GM23338 (cell line): ENCODE results near the gene LRCH4. TPM values are rescaled to one million over a fixed set of nuclear protein-coding genes. Genes with fewer than 3 reads are reported as not detected.

ENCODE experiments used
- ATAC-seq: fragments of 200-7000 bp; cut with Tn5 transposase; 3 replicates; pipeline ENCODE4 v1.9.1; 2020
- DNase-seq: peaks from one replicate; pipeline ENCODE4 v3.0.0-alpha.2; 2015; ENCODE audit warnings: low spot score
- H2AFZ ChIP-seq: fragments of 200-600 bp; sonication (generic); 2 replicates; pipeline ENCODE4 v1.8.0; 2016; ENCODE audit warnings: antibody characterized with exemption, mild to moderate bottlenecking, moderate library complexity
- H3F3A ChIP-seq: fragments of 200-600 bp; sonication (generic); replicated peaks from 2 replicates; pipeline ENCODE4 v1.8.0; 2017; ENCODE audit warnings: antibody characterized with exemption, mixed run types, low read depth
- H3K27ac ChIP-seq: fragments of 200-600 bp; sonication (generic); 2 replicates; pipeline ENCODE4 v1.6.1; 2016; ENCODE audit warnings: low read depth
- H3K27me3 ChIP-seq: fragments of 200-600 bp; sonication (generic); 2 replicates; pipeline ENCODE4 v1.8.0; 2016; ENCODE audit warnings: mild to moderate bottlenecking, mixed run types, moderate library complexity; ENCODE audit not compliant: insufficient read depth
- H3K36me3 ChIP-seq: fragments of 200-600 bp; sonication (generic); 2 replicates; pipeline ENCODE4 v1.8.0; 2016; ENCODE audit warnings: mild to moderate bottlenecking; ENCODE audit not compliant: insufficient read depth
- H3K4me1 ChIP-seq: fragments of 200-600 bp; sonication (generic); 2 replicates; pipeline ENCODE4 v1.8.0; 2016; ENCODE audit warnings: mild to moderate bottlenecking, moderate library complexity; ENCODE audit not compliant: insufficient read depth
- H3K4me2 ChIP-seq: fragments of 200-600 bp; sonication (generic); 2 replicates; pipeline ENCODE4 v1.7.1; 2017; ENCODE audit warnings: mixed run types
- H3K4me3 ChIP-seq: fragments of 200-600 bp; sonication (generic); 2 replicates; pipeline ENCODE4 v1.6.1; 2016; ENCODE audit warnings: mixed run types
- H3K79me2 ChIP-seq: fragments of 200-600 bp; sonication (generic); replicated peaks from 2 replicates; pipeline ENCODE4 v1.8.0; 2017; ENCODE audit warnings: mild to moderate bottlenecking; ENCODE audit not compliant: insufficient read depth
- H3K9me2 ChIP-seq: fragments of 200-600 bp; sonication (generic); 2 replicates; pipeline ENCODE4 v1.8.0; 2017; ENCODE audit not compliant: insufficient read depth
- H4K20me1 ChIP-seq: fragments of 200-600 bp; sonication (generic); replicated peaks from 2 replicates; pipeline ENCODE4 v1.8.0; 2017; ENCODE audit warnings: mild to moderate bottlenecking; ENCODE audit not compliant: insufficient read depth
- H3K27ac Mint-ChIP-seq: 2 replicates; pipeline ENCODE4 v1.8.0; 2020; ENCODE audit warnings: inconsistent platforms, mild to moderate bottlenecking, moderate library complexity, mixed read lengths
- H3K27me3 Mint-ChIP-seq: 3 replicates; pipeline ENCODE4 v1.8.0; 2022; ENCODE audit warnings: low read depth, mild to moderate bottlenecking, moderate library complexity, mixed read lengths, inconsistent platforms; ENCODE audit not compliant: insufficient read depth, poor library complexity
- H3K36me3 Mint-ChIP-seq: 3 replicates; pipeline ENCODE4 v1.8.0; 2021; ENCODE audit warnings: low read depth, mild to moderate bottlenecking, inconsistent platforms, moderate library complexity, mixed read lengths
- H3K4me1 Mint-ChIP-seq: 3 replicates; pipeline ENCODE4 v1.8.0; 2020; ENCODE audit warnings: mild to moderate bottlenecking, inconsistent platforms, mixed read lengths
- H3K4me3 Mint-ChIP-seq: 3 replicates; pipeline ENCODE4 v1.8.0; 2021; ENCODE audit warnings: moderate library complexity, mild to moderate bottlenecking, inconsistent platforms, mixed read lengths
- H3K9me3 Mint-ChIP-seq: 3 replicates; pipeline ENCODE4 v1.8.0; 2020; ENCODE audit warnings: moderate library complexity, mild to moderate bottlenecking, inconsistent platforms, mixed read lengths
- CREB1 ChIP-seq: fragments of 250-450 bp; sonication (Bioruptor Pico); IDR thresholded peaks from 2 replicates; pipeline ENCODE4 v1.5.0; 2020; ENCODE audit warnings: low read depth, mild to moderate bottlenecking, moderate library complexity
- CTCF ChIP-seq, 2 experiments: fragments of 200-600 bp in 1 of 2; sonication (generic) in 1 of 2; conservative IDR thresholded peaks; 2 replicates each; pipeline versions ENCODE4 v1.5.1 to v1.6.1; 2016 to 2017; ENCODE audit warnings: antibody characterized with exemption in 2 of 2, low read depth in 2 of 2, mild to moderate bottlenecking in 2 of 2, moderate library complexity in 1 of 2
- ETS1 ChIP-seq: IDR thresholded peaks from 2 replicates; pipeline ENCODE4 v1.6.1; 2016; ENCODE audit warnings: antibody characterized with exemption
- EZH2 ChIP-seq: fragments of 200-600 bp; sonication (generic); IDR thresholded peaks from one replicate; pipeline ENCODE4 v1.8.0; 2017; ENCODE audit warnings: antibody characterized with exemption, mild to moderate bottlenecking, low read depth; ENCODE audit not compliant: unreplicated experiment
- EZH2phosphoT487 ChIP-seq: fragments of 200-600 bp; sonication (generic); IDR thresholded peaks from one replicate; pipeline ENCODE4 v1.8.1; 2018; ENCODE audit warnings: antibody characterized with exemption; ENCODE audit not compliant: unreplicated experiment
- JUNB ChIP-seq: IDR thresholded peaks from one replicate; pipeline ENCODE4 v1.6.1; 2016; ENCODE audit warnings: antibody characterized with exemption; ENCODE audit not compliant: unreplicated experiment
- POLR2AphosphoS5 ChIP-seq: IDR thresholded peaks from 2 replicates; pipeline ENCODE4 v1.6.1; 2016; ENCODE audit warnings: antibody characterized with exemption, low read depth
- REST ChIP-seq: IDR thresholded peaks from one replicate; pipeline ENCODE4 v1.6.1; 2018; ENCODE audit warnings: antibody characterized with exemption; ENCODE audit not compliant: unreplicated experiment
- ZNF114 ChIP-seq: fragments of 250-450 bp; sonication (Bioruptor Pico); IDR thresholded peaks from 2 replicates; pipeline ENCODE4 v1.5.0; 2020; ENCODE audit warnings: mild to moderate bottlenecking, moderate library complexity
- ZNF331 ChIP-seq: fragments of 250-450 bp; sonication (Bioruptor Pico); IDR thresholded peaks from 2 replicates; pipeline ENCODE4 v1.5.0; 2020; ENCODE audit warnings: low read depth, mild to moderate bottlenecking, moderate library complexity
- long read RNA-seq: library from polyadenylated mRNA; unstranded; transcript quantifications from one replicate; pipeline ENCODE4 v2.0.0, GENCODE V29; 2020; ENCODE audit not compliant: unreplicated experiment
- polyA plus RNA-seq: library from polyadenylated mRNA; unstranded; fragments of >200 nt; fragmentation: Nextera tagmentation; extraction: Ambion mirVana; gene quantifications from 2 replicates; pipeline ENCODE4 v1.2.1, GENCODE V29; 2016
- total RNA-seq: library from RNA; depleted of rRNA; stranded (reverse); fragments of >200 nt; shearing (Covaris generic); gene quantifications from 2 replicates; pipeline ENCODE4 v1.2.3, GENCODE V29; 2014; rRNA removed
- TF ChIP-seq, protein P1 (sequence below): fragments of 250-450 bp; sonication (Bioruptor Pico); IDR thresholded peaks from 2 replicates; pipeline ENCODE4 v1.5.0; 2020; ENCODE audit warnings: mild to moderate bottlenecking, moderate library complexity

The LRCH4 gene
- total RNA-seq (51.0 and 51.5 TPM in 2 replicates), polyA plus RNA-seq (21.4 and 21.8 TPM in 2 replicates)
- long read RNA-seq, partial matches to known transcripts: 3 of 4 reads
- long read RNA-seq, other reads (novel, unspliced or antisense): 1 of 4 reads

DNA sequence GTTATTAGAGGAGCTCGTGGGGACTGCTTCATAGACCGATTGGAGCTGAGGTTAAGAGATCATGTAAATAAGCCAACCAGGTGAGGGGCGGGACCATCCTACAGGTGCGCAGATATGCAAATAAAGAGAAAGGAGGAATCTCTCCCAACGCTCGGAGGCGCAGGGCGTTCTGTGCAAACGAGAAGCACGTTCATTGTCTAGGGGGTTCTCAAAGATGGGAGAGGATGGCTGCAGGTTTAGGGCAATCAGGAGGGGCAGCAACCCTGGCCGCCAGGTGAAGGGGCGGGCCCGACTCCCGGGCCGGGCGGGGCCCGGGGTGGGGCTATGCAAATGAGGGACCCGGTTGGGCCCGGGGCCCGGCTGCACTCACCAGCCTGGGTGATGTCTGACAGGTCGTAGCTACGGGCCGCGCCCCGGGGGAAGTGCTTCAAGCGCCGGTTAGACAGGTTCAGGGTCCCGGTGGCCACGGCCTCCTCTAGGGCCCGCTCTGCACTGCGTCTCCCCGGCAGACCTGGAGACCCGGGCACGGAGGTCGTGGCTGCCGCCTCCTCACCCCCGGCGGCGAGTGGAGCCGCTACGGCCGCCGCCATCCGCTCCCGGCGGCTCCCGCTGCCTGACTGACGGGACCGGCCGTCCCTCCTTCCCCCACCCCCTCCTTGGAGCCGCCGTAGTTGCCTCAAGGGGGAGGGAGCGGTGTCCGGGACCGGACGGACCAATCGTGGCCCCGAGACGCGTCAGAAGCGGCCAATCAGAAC lies at the start of gene LRCH4:
LRCH4 (minus strand) TSS at position 619 of the 755 bp plus-strand sequence; CDS start at position 590, 29 bp downstream.
- peak; percentile 53; the same call in 1 of the 2 replicates for TF ChIP-seq ETS1
- TF ChIP-seq EZH2phosphoT487: no peak
- TF ChIP-seq REST: no peak
- TF ChIP-seq CTCF (conservative IDR thresholded peaks at IDR 0.05; ENCODE audit: low read depth in 2 of 2): no peak
- no peak; the same call in 1 of the 2 replicates for TF ChIP-seq CREB1 (CRISPR knock-in tag)
- TF ChIP-seq EZH2: no peak
- no peak for TF ChIP-seq ZNF114 (CRISPR knock-in tag)
- TF ChIP-seq, protein P1, sequence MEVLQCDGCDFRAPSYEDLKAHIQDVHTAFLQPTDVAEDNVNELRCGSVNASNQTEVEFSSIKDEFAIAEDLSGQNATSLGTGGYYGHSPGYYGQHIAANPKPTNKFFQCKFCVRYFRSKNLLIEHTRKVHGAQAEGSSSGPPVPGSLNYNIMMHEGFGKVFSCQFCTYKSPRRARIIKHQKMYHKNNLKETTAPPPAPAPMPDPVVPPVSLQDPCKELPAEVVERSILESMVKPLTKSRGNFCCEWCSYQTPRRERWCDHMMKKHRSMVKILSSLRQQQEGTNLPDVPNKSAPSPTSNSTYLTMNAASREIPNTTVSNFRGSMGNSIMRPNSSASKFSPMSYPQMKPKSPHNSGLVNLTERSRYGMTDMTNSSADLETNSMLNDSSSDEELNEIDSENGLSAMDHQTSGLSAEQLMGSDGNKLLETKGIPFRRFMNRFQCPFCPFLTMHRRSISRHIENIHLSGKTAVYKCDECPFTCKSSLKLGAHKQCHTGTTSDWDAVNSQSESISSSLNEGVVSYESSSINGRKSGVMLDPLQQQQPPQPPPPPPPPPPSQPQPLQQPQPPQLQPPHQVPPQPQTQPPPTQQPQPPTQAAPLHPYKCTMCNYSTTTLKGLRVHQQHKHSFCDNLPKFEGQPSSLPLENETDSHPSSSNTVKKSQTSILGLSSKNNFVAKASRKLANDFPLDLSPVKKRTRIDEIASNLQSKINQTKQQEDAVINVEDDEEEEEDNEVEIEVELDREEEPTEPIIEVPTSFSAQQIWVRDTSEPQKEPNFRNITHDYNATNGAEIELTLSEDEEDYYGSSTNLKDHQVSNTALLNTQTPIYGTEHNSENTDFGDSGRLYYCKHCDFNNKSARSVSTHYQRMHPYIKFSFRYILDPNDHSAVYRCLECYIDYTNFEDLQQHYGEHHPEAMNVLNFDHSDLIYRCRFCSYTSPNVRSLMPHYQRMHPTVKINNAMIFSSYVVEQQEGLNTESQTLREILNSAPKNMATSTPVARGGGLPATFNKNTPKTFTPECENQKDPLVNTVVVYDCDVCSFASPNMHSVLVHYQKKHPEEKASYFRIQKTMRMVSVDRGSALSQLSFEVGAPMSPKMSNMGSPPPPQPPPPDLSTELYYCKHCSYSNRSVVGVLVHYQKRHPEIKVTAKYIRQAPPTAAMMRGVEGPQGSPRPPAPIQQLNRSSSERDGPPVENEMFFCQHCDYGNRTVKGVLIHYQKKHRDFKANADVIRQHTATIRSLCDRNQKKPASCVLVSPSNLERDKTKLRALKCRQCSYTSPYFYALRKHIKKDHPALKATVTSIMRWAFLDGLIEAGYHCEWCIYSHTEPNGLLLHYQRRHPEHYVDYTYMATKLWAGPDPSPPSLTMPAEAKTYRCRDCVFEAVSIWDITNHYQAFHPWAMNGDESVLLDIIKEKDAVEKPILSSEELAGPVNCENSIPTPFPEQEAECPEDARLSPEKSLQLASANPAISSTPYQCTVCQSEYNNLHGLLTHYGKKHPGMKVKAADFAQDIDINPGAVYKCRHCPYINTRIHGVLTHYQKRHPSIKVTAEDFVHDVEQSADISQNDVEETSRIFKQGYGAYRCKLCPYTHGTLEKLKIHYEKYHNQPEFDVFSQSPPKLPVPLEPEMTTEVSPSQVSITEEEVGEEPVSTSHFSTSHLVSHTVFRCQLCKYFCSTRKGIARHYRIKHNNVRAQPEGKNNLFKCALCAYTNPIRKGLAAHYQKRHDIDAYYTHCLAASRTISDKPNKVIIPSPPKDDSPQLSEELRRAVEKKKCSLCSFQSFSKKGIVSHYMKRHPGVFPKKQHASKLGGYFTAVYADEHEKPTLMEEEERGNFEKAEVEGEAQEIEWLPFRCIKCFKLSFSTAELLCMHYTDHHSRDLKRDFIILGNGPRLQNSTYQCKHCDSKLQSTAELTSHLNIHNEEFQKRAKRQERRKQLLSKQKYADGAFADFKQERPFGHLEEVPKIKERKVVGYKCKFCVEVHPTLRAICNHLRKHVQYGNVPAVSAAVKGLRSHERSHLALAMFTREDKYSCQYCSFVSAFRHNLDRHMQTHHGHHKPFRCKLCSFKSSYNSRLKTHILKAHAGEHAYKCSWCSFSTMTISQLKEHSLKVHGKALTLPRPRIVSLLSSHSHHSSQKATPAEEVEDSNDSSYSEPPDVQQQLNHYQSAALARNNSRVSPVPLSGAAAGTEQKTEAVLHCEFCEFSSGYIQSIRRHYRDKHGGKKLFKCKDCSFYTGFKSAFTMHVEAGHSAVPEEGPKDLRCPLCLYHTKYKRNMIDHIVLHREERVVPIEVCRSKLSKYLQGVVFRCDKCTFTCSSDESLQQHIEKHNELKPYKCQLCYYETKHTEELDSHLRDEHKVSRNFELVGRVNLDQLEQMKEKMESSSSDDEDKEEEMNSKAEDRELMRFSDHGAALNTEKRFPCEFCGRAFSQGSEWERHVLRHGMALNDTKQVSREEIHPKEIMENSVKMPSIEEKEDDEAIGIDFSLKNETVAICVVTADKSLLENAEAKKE (CRISPR knock-in tag): no peak
- TF ChIP-seq JUNB: no peak
- TF ChIP-seq ZNF331 (CRISPR knock-in tag): no peak
- TF ChIP-seq POLR2AphosphoS5: peak; percentile 90
- ATAC-seq (peak; percentile 39), DNase-seq (peak; percentile 81)
- Histone ChIP-seq H3K9me2 (no peaks in the 10 kb centered on the region), H3K79me2 (peaks cover 21% of the 10 kb centered on the region), H2AFZ (peak within 1 kb of the TSS; percentile 87; the same call in 1 of the 2 replicates), H3K4me1 (peaks cover 36% of the 10 kb centered on the region), H3K36me3 (0 out of 2 replicates have a peak, but pooled peaks cover 4% of the 10 kb centered on the region), H4K20me1 (peaks cover 8% of the 10 kb centered on the region; the same call in 1 of the 2 replicates), H3K4me3 (peak within 1 kb of the TSS; percentile 98), H3F3A (peaks cover 20% of the 10 kb centered on the region), H3K27me3 (peaks cover 20% of the 10 kb centered on the region), H3K27ac (peak within 1 kb of the TSS; percentile 99), H3K4me2 (peak within 1 kb of the TSS; percentile 86)
- peak within 1 kb of the TSS; percentile 97 for H3K27ac Mint-ChIP-seq
- no peaks in the 10 kb centered on the region for H3K9me3 Mint-ChIP-seq
- peaks cover 37% of the 10 kb centered on the region for H3K27me3 Mint-ChIP-seq
- H3K4me1 Mint-ChIP-seq: peaks cover 46% of the 10 kb centered on the region
- H3K36me3 Mint-ChIP-seq: no peaks in the 10 kb centered on the region; the same call in 2 of the 3 replicates
- H3K4me3 Mint-ChIP-seq: peak within 1 kb of the TSS; percentile 91
